Measurements from ENCODE around the gene OR7C1. TPM values are rescaled to one million over a fixed set of nuclear protein-coding genes. Genes with fewer than 3 reads are reported as not detected.
"Not testable (repeated sequence)": the region's sequence is repeated elsewhere in the genome, so short reads cannot be mapped to it uniquely, and the experiment has no call there.

Gene OR7C1
- total RNA-seq, 1 experiment from 2014 or later: not detected

DNA sequence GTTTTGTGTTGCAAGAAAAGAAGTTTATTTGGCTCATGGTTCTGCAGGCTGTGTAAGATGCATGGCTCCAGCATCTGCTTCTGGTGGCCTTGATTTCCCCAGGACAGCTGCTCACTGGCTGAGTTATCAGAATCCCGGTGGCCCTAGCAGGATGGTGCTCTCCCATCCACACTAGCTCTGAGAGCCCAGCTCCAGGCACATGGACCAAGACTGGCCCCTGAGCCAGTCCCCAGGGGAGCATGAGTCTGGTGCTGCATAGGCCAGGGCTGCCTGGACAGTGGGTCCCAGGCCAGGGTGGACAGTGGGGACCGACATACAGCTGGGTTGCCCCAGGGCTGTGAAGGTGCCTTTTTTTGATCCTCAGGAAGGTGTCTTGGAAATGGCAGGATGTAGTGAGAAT, 67.0 kb downstream of the OR7C1 start:
- H3K9me3 ChIP-seq (ENCODE audit: low read length): no peaks in the 10 kb centered on the region
- no peak overlapping the region for H3K9ac ChIP-seq (ENCODE audit: low read length)
- no peaks in the 10 kb centered on the region for H3K9me2 ChIP-seq (replicated peaks; ENCODE audit: insufficient read depth, low read length)
- no peaks in the 10 kb centered on the region for H3K36me3 ChIP-seq (ENCODE audit: insufficient read depth, low read length)
- no peaks in the 10 kb centered on the region for H3K79me2 ChIP-seq (ENCODE audit: low read length)
- H3K27me3 ChIP-seq (ENCODE audit: low read length): no peaks in the 10 kb centered on the region
- H4K20me1 ChIP-seq (ENCODE audit: insufficient read depth, low read depth, low read length): no peaks in the 10 kb centered on the region
- H3K4me2 ChIP-seq (ENCODE audit: low read depth, low read length, poor library complexity, severe bottlenecking): no peak overlapping the region
- no peak overlapping the region for H3K4me3 ChIP-seq (ENCODE audit: low read length)
- H3K4me1 ChIP-seq (ENCODE audit: low read length): no peaks in the 10 kb centered on the region; the same call in 1 of the 2 replicates
- DNase-seq: no peak
- H2AFZ ChIP-seq (ENCODE audit: low read length): no peak overlapping the region
- H3K27ac ChIP-seq (ENCODE audit: low read length): no peak overlapping the region

DNA sequence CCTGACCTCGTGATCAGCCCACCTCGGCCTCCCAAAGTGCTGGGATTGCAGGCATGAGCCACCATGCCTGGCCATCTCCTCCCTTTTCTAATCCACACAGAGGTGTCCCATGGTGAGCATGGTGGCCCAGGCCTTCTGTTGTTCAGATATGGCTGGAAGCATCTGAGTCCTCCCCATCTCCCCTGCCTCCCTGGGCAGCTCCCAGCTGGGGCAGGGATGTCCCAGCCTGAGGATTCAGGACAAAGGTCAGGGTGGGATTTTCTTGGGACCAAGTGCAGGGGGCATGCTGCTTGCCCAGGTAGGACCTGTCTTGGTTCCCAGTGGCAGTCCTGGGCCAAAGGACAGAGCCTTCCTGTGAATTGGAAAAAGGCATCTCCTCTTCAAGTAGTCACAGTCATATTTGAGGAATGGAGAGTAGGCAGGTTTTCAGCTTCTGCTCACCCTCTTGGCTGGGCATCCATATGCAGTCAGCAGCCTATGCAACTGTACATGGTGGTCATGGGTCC, 67.5 kb downstream of the OR7C1 start:
- H3K4me2 ChIP-seq (ENCODE audit: low read depth, low read length, poor library complexity, severe bottlenecking): no peak overlapping the region
- H3K4me3 ChIP-seq (ENCODE audit: low read length): no peak overlapping the region
- H3K27me3 ChIP-seq (ENCODE audit: low read length): no peaks in the 10 kb centered on the region
- no peak overlapping the region for H2AFZ ChIP-seq (ENCODE audit: low read length)
- H3K9me3 ChIP-seq (ENCODE audit: low read length): no peaks in the 10 kb centered on the region
- no peak overlapping the region for H3K9ac ChIP-seq (ENCODE audit: low read length)
- H3K36me3 ChIP-seq (ENCODE audit: insufficient read depth, low read length): no peaks in the 10 kb centered on the region
- H3K27ac ChIP-seq (ENCODE audit: low read length): no peak overlapping the region
- H3K4me1 ChIP-seq (ENCODE audit: low read length): no peaks in the 10 kb centered on the region; the same call in 1 of the 2 replicates
- H3K9me2 ChIP-seq (replicated peaks; ENCODE audit: insufficient read depth, low read length): no peaks in the 10 kb centered on the region
- DNase-seq: no peak
- H3K79me2 ChIP-seq (ENCODE audit: low read length): no peaks in the 10 kb centered on the region
- no peaks in the 10 kb centered on the region for H4K20me1 ChIP-seq (ENCODE audit: insufficient read depth, low read depth, low read length)

- not testable (repeated sequence) for H3K9ac ChIP-seq (ENCODE audit: low read length); DNase-seq; H3K4me1 ChIP-seq (ENCODE audit: low read length); H3K79me2 ChIP-seq (ENCODE audit: low read length); H3K27ac ChIP-seq (ENCODE audit: low read length); H3K27me3 ChIP-seq (ENCODE audit: low read length); H3K4me2 ChIP-seq (ENCODE audit: low read depth, low read length, poor library complexity, severe bottlenecking); H3K4me3 ChIP-seq (ENCODE audit: low read length); H2AFZ ChIP-seq (ENCODE audit: low read length); H3K9me2 ChIP-seq (replicated peaks; ENCODE audit: insufficient read depth, low read length); H3K36me3 ChIP-seq (ENCODE audit: insufficient read depth, low read length); H3K9me3 ChIP-seq (ENCODE audit: low read length); H4K20me1 ChIP-seq (ENCODE audit: insufficient read depth, low read depth, low read length)
Observed at GRCh38 chr19:14765841-14766240, 69.1 kb downstream of the OR7C1 start.

GRCh38 chr19:14765403-14765802, 69.6 kb downstream of the OR7C1 start:
- H3K4me3 ChIP-seq (ENCODE audit: low read length); H3K4me1 ChIP-seq (ENCODE audit: low read length); H3K27me3 ChIP-seq (ENCODE audit: low read length); H4K20me1 ChIP-seq (ENCODE audit: insufficient read depth, low read depth, low read length); H3K36me3 ChIP-seq (ENCODE audit: insufficient read depth, low read length); H3K9me2 ChIP-seq (replicated peaks; ENCODE audit: insufficient read depth, low read length); H3K27ac ChIP-seq (ENCODE audit: low read length); H3K4me2 ChIP-seq (ENCODE audit: low read depth, low read length, poor library complexity, severe bottlenecking); H2AFZ ChIP-seq (ENCODE audit: low read length); DNase-seq; H3K9ac ChIP-seq (ENCODE audit: low read length); H3K79me2 ChIP-seq (ENCODE audit: low read length); H3K9me3 ChIP-seq (ENCODE audit: low read length): not testable (repeated sequence)

GRCh38 chr19:14764401-14764800, 70.6 kb downstream of the OR7C1 start:
- Histone ChIP-seq H4K20me1 (ENCODE audit: insufficient read depth, low read depth, low read length) (no peaks in the 10 kb centered on the region), H3K36me3 (ENCODE audit: insufficient read depth, low read length) (no peaks in the 10 kb centered on the region), H3K9ac (ENCODE audit: low read length) (no peak overlapping the region), H3K4me2 (ENCODE audit: low read depth, low read length, poor library complexity, severe bottlenecking) (no peak overlapping the region), H3K9me2 (replicated peaks; ENCODE audit: insufficient read depth, low read length) (no peaks in the 10 kb centered on the region), H3K4me1 (ENCODE audit: low read length) (no peaks in the 10 kb centered on the region), H3K4me3 (ENCODE audit: low read length) (no peak overlapping the region), H3K9me3 (ENCODE audit: low read length) (no peaks in the 10 kb centered on the region), H3K79me2 (ENCODE audit: low read length) (no peaks in the 10 kb centered on the region), H3K27ac (ENCODE audit: low read length) (no peak overlapping the region), H3K27me3 (ENCODE audit: low read length) (no peaks in the 10 kb centered on the region), H2AFZ (ENCODE audit: low read length) (no peak overlapping the region)
- DNase-seq: no peak

DNA sequence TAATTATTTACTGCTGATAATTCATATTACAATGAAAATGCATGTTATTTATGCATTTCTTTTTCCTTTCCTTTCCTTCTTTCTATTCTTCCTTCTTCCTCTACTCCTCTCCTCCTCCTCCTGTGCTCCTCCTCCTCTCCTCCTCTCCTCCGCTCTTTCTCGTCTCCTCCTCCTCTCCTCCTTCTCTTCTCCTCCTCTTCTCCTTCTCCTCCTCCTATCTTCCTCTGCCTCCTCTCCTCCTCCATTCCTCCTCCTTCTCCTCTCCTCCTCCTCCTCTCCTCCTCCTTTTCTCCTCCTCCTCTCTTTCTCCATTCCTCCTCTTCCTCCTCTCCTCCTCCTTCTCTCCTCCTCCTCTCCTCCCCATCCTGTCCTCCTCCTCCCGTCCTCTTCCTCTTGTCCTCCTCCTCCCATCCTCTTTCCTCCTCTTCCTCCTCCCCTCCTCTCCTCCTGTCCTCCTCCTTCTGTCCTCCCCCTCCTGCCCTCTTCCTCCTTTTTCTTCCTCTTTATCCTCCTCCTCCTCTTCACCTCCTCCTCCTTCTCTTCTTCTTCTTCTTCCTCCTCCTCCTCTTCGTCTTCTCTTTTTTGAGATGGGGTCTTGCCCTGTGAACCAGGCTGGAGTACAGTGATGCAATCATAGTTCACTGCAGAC, 71.4 kb downstream of the OR7C1 start:
- Histone ChIP-seq H3K4me2 (ENCODE audit: low read depth, low read length, poor library complexity, severe bottlenecking) (no peak overlapping the region), H3K4me3 (ENCODE audit: low read length) (no peak overlapping the region), H3K27ac (ENCODE audit: low read length) (no peak overlapping the region), H3K27me3 (ENCODE audit: low read length) (no peaks in the 10 kb centered on the region), H3K4me1 (ENCODE audit: low read length) (peaks cover 3% of the 10 kb centered on the region; the same call in 1 of the 2 replicates), H4K20me1 (ENCODE audit: insufficient read depth, low read depth, low read length) (no peaks in the 10 kb centered on the region), H3K79me2 (ENCODE audit: low read length) (no peaks in the 10 kb centered on the region), H3K9me3 (ENCODE audit: low read length) (no peaks in the 10 kb centered on the region), H3K9me2 (replicated peaks; ENCODE audit: insufficient read depth, low read length) (no peaks in the 10 kb centered on the region), H3K9ac (ENCODE audit: low read length) (no peak overlapping the region), H3K36me3 (ENCODE audit: insufficient read depth, low read length) (no peaks in the 10 kb centered on the region), H2AFZ (ENCODE audit: low read length) (no peak overlapping the region)
- no peak for DNase-seq

- H3K27me3 ChIP-seq (ENCODE audit: low read length): no peaks in the 10 kb centered on the region
- H3K79me2 ChIP-seq (ENCODE audit: low read length): no peaks in the 10 kb centered on the region
- no peak overlapping the region for H3K4me3 ChIP-seq (ENCODE audit: low read length)
- no peak overlapping the region for H3K4me2 ChIP-seq (ENCODE audit: low read depth, low read length, poor library complexity, severe bottlenecking)
- DNase-seq: no peak
- no peaks in the 10 kb centered on the region for H3K9me3 ChIP-seq (ENCODE audit: low read length)
- H3K27ac ChIP-seq (ENCODE audit: low read length): no peak overlapping the region
- no peak overlapping the region for H2AFZ ChIP-seq (ENCODE audit: low read length)
- no peaks in the 10 kb centered on the region for H3K36me3 ChIP-seq (ENCODE audit: insufficient read depth, low read length)
- H4K20me1 ChIP-seq (ENCODE audit: insufficient read depth, low read depth, low read length): no peaks in the 10 kb centered on the region
- no peak overlapping the region for H3K9ac ChIP-seq (ENCODE audit: low read length)
- no peaks in the 10 kb centered on the region for H3K9me2 ChIP-seq (replicated peaks; ENCODE audit: insufficient read depth, low read length)
- H3K4me1 ChIP-seq (ENCODE audit: low read length): peaks cover 3% of the 10 kb centered on the region; the same call in 1 of the 2 replicates
Observed at GRCh38 chr19:14762111-14762510, 72.9 kb downstream of the OR7C1 start.

DNA sequence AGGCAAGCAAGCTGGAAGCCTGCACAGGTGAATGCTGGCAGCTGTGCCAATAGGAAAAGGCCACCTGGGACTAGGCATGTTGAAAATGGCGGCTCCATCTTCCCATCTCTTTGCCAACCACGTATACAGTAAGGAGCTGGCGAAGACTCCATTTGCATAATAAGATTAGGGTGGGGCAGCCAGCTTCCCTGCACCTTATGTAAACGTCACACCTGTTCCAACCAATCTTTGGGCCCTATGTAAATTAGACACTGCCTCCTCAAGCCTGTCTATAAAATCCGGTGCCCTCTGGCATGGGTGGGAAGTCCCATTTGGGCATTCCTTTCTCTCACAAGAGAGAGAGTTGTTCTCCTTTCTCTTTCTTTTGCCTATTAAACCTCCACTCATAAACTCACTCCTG, 73.4 kb downstream of the OR7C1 start:
- H3K9ac ChIP-seq (ENCODE audit: low read length): no peak overlapping the region
- H3K36me3 ChIP-seq (ENCODE audit: insufficient read depth, low read length): no peaks in the 10 kb centered on the region
- H3K27me3 ChIP-seq (ENCODE audit: low read length): no peaks in the 10 kb centered on the region
- no peak overlapping the region for H3K4me2 ChIP-seq (ENCODE audit: low read depth, low read length, poor library complexity, severe bottlenecking)
- H3K4me1 ChIP-seq (ENCODE audit: low read length): peaks cover 3% of the 10 kb centered on the region; the same call in 1 of the 2 replicates
- no peaks in the 10 kb centered on the region for H3K9me3 ChIP-seq (ENCODE audit: low read length)
- no peak overlapping the region for H3K27ac ChIP-seq (ENCODE audit: low read length)
- no peaks in the 10 kb centered on the region for H3K79me2 ChIP-seq (ENCODE audit: low read length)
- H3K4me3 ChIP-seq (ENCODE audit: low read length): no peak overlapping the region
- no peak for DNase-seq
- no peak overlapping the region for H2AFZ ChIP-seq (ENCODE audit: low read length)
- no peaks in the 10 kb centered on the region for H3K9me2 ChIP-seq (replicated peaks; ENCODE audit: insufficient read depth, low read length)
- H4K20me1 ChIP-seq (ENCODE audit: insufficient read depth, low read depth, low read length): no peaks in the 10 kb centered on the region

All from Karpas-422 (cell line).